PFSK-1 (cell line): ENCODE measurements around the gene CHST11.

Experiments used
- FOXP2 ChIP-seq: optimal IDR thresholded peaks from 2 replicates; pipeline ENCODE3; 2011; ENCODE audit warnings: borderline replicate concordance, control low read depth, inconsistent platforms; ENCODE audit not compliant: insufficient read depth; ENCODE audit errors: extremely low read length, extremely low read depth
- POLR2AphosphoS5 ChIP-seq: IDR thresholded peaks from 2 replicates; pipeline ENCODE4 v1.6.1; 2012; ENCODE audit warnings: low read depth, mild to moderate bottlenecking, control low read depth, low read length, moderate library complexity
- REST ChIP-seq, 2 experiments: IDR thresholded peaks; 2 replicates each; pipeline versions ENCODE4 v1.6.1 to v1.8.0; 2011 to 2012; ENCODE audit warnings: low read depth in 2 of 2, low read length in 2 of 2, control low read depth in 1 of 2, inconsistent platforms in 1 of 2, mild to moderate bottlenecking in 1 of 2, moderate library complexity in 1 of 2; ENCODE audit not compliant: insufficient read depth in 1 of 2
- SIN3A ChIP-seq: IDR thresholded peaks from 2 replicates; pipeline ENCODE4 v1.6.1; 2012; ENCODE audit warnings: mild to moderate bottlenecking, low read length, moderate library complexity, borderline replicate concordance; ENCODE audit not compliant: insufficient read depth
- TAF1 ChIP-seq: IDR thresholded peaks from 2 replicates; pipeline ENCODE4 v1.6.1; 2012; ENCODE audit warnings: low read length, control low read depth, borderline replicate concordance; ENCODE audit not compliant: insufficient read depth

Gene CHST11

GRCh38 chr12:104598342-104599271, 141.9 kb downstream of the CHST11 start:
- no peak for TF ChIP-seq REST (IDR thresholded peaks at IDR 0.05; ENCODE audit: insufficient read depth in 1 of 2, low read depth in 2 of 2, low read length in 2 of 2)
- TF ChIP-seq TAF1: no peak
- TF ChIP-seq SIN3A: no peak
- no peak for TF ChIP-seq POLR2AphosphoS5
- no peak for TF ChIP-seq FOXP2

DNA sequence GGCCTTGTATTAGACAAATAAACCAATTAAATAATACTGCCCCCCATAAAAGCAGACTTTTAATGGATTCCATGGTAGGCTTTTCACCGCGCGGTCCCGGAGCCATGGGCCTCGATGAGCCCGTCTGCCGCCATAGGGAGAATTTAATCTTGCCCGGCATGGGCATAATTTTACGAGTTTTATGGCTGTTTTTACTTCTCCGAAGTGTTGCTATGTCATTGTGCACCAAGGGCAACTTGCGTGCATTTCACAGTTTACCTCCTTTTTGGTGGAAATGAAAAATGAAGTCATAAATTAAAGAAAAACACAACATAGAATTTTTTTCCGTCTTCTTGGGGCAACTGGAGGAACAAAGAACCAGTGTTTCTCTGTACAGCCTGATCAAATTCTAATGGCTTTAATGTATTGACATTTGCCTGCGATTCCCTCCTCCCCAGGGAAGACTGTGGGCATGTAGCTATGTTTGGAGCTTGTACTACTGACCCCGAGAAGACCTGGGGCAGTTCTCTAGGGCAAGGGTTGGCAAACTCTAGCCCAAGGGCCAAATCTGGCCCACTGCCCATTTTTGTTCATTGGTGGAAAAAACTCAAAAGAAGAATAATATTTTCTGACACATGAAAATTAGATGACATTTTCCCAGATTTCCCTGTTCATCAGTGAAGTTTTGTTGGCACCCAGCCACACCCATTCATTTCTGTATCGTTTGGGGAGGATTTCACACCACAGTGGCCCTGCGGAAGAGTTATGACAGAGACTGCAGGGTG, 142.7 kb downstream of the CHST11 start:
- TF ChIP-seq SIN3A (no peak), TAF1 (no peak)

- no peak for TF ChIP-seq REST (IDR thresholded peaks at IDR 0.05; ENCODE audit: insufficient read depth in 1 of 2, low read depth in 2 of 2, low read length in 2 of 2)
- no peak for TF ChIP-seq POLR2AphosphoS5
- TF ChIP-seq FOXP2: no peak
- TF ChIP-seq SIN3A: no peak
- no peak for TF ChIP-seq TAF1
These were observed 143.4 kb downstream of the CHST11 start for GRCh38 chr12:104600036-104600712.

DNA sequence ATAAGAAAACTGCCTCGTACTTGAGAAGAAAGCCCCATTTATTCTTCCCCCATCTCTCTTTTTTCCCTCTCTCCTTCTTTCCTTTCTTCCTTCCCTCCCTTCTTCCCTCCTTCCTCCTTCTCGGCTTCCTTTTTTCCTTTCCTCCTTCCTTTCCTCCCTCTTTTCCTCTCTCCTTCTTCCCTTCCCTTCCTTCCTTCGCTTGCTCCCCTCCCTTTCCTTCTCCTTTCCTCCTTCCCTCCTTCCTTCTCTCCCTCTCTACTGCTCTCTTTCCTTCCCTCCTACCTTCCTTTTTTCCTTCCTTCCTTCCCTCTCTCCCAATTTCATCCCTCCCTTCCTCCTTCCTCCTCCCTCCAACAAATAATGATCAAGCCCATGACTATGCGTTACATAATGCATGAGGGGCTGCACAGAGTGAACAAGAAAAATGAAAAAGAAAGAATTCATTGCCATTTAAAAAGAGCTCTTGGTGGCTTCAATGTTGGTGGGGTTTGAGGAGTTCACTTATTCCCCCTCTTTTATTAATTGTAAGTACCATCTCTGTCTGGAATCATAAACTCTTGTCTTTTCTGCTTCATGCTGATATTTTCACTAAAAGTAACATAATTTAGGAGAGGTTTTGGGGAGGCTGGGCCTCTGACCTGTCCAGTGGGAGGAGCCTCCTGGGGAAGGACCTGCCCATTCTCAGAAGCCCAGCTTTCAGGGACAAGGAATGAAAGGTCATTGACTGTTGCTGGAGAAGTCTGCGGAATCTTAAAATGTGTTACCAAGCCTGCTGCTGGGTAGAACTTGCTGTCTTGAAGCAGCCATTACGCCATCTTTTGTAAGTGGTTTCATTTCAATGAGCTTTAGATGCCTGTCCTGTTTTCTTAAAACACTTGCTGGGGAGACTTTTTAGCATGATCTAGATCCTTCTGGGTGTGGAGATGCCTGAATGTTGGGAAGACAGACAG, 144.3 kb downstream of the CHST11 start:
- no peak for TF ChIP-seq REST (IDR thresholded peaks at IDR 0.05; ENCODE audit: insufficient read depth in 1 of 2, low read depth in 2 of 2, low read length in 2 of 2)
- TF ChIP-seq TAF1: no peak
- TF ChIP-seq POLR2AphosphoS5: no peak
- no peak for TF ChIP-seq FOXP2
- TF ChIP-seq SIN3A: no peak

DNA sequence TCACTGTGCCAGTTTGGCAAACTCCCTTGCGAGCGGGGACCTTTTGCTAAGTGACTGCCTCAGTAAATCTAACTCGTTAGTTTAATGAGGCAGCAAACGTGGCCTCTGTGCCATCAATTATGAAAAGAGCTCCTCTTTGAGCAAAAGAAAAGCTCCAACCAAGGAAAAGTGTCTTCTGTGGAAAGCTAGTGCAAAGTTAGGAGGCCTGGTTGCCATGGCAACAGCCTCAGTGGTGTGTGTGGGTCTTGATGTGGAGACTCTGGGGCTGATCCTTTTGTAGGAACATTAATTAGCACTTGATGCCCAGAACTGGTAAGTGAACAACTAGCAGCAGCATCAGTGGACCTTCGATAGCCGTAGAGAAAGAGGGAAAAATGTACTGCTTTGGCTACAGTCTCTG, 145.7 kb downstream of the CHST11 start:
- TF ChIP-seq REST (IDR thresholded peaks at IDR 0.05; ENCODE audit: insufficient read depth in 1 of 2, low read depth in 2 of 2, low read length in 2 of 2) (no peak), SIN3A (no peak), TAF1 (no peak), POLR2AphosphoS5 (no peak), FOXP2 (no peak)
